Astrocyte of the cerebellum (primary cell): ENCODE results near the gene TIGD3.

Source experiments
- DNase-seq: peaks from one replicate; pipeline ENCODE4 v3.0.0-alpha.2; 2011; ENCODE audit warnings: low read depth
- H3K4me3 ChIP-seq: 2 replicates; pipeline ENCODE4 v1.5.1; 2011; ENCODE audit warnings: mild to moderate bottlenecking, low read depth, low read length, moderate library complexity
- in situ Hi-C: cut with HindIII; loops from 2 replicates; pipeline ENCODE4 v1.10.0; 2017; ENCODE audit warnings: low sequenced_read_pairs
- TF ChIP-seq, protein P1 (sequence below): IDR thresholded peaks from 2 replicates; pipeline ENCODE4 v1.5.1; 2012; ENCODE audit warnings: low read length, low read depth, moderate library complexity, mild to moderate bottlenecking; ENCODE audit errors: missing control alignments

TIGD3 gene

DNA sequence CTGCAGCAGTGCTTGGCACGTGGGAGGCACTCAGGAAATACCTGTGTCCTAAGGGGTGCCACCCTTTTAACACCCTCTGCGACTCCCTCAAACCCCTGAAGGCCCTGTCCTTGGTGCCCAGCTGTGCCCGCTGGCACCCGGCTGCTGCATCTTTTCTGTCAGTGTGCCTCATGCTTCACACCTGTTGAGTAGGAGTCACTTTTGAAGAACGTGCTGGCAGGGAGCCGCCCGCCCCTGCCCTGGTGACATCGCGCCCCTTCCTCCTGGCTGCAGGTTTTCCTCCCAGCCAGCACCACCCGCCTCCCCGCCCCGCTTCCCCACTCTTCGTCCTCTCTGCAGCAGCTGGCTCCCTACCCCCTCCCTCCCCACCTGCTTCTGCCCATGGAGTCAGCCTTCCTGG, 49.7 kb downstream of the TIGD3 start:
- in situ Hi-C loops = no loop called here
- DNase-seq = no peak

DNA sequence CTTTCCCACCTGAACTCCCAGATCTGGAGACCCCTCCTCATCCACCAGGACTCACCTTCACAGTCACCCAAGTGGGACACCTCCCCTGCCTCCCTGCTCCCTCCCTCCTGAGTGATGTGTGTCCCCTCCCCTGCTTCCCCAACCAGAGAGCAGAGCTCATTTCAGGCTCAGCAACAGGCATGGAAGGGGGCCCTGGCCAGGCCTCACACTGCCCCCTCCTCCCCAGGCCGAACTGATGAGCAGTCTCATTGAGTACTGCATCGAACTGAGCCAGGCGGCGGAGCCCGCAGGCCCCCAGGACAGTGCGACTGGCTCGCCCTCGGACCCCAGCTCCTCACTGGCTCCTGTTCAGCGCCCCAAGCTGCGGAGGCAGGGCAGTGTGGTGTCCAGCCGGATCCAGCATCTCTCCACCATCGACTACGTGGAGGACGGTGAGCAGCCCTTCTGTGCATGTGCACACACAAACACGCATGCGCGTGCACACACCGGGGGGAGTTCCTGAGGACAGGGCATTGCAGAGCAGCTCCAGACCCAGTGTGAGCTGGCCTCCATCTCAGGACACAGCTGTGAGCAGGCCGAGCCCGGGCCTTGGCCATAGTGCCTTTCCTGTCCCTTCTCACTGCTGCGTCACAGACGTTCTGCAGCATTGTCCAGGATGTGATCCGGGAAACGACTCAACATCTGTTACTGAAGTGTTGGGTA, 50.2 kb downstream of the TIGD3 start:
- in situ Hi-C loops = no loop called here
- DNase-seq = no peak
- no peak overlapping the region for H3K4me3 ChIP-seq
- TF ChIP-seq, protein P1, sequence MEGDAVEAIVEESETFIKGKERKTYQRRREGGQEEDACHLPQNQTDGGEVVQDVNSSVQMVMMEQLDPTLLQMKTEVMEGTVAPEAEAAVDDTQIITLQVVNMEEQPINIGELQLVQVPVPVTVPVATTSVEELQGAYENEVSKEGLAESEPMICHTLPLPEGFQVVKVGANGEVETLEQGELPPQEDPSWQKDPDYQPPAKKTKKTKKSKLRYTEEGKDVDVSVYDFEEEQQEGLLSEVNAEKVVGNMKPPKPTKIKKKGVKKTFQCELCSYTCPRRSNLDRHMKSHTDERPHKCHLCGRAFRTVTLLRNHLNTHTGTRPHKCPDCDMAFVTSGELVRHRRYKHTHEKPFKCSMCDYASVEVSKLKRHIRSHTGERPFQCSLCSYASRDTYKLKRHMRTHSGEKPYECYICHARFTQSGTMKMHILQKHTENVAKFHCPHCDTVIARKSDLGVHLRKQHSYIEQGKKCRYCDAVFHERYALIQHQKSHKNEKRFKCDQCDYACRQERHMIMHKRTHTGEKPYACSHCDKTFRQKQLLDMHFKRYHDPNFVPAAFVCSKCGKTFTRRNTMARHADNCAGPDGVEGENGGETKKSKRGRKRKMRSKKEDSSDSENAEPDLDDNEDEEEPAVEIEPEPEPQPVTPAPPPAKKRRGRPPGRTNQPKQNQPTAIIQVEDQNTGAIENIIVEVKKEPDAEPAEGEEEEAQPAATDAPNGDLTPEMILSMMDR = no peak

More for the DNA sequence above, 49.7 kb downstream of the TIGD3 start:
- H3K4me3 ChIP-seq = no peak overlapping the region
- TF ChIP-seq, protein P1 = no peak
